Omental fat pad (tissue), 4 donors: ENCODE results near the gene TSC2. TPM values are rescaled to one million over a fixed set of nuclear protein-coding genes. Genes with fewer than 3 reads are reported as not detected.

ENCODE experiments used
- ATAC-seq: fragments of 150-250 bp; one replicate; pipeline ENCODE4 v1.9.1; 2016; ENCODE audit warnings: mild to moderate bottlenecking, moderate library complexity; ENCODE audit not compliant: low FRiP score
- DNase-seq: peaks from one replicate; pipeline ENCODE4 v3.0.0-alpha.2; 2019; ENCODE audit warnings: low spot score
- total RNA-seq, 4 donors: library from RNA; depleted of rRNA; stranded (reverse); fragments of >200 nt; gene quantifications; one replicate each; pipeline ENCODE4 v1.1.0, GENCODE V29; 2016
- TF ChIP-seq, protein P1 (sequence below), 3 donors: fragments of 450-650 bp; IDR thresholded peaks; one replicate each; pipeline ENCODE4 v1.5.1; 2016 to 2017; ENCODE audit warnings: antibody characterized with exemption in 3 of 3, mild to moderate bottlenecking in 3 of 3, moderate library complexity in 2 of 3

Gene TSC2
- total RNA-seq, 4 donors from 2014 or later, result 30.0 to 59.4 (median 35.9) TPM

DNA sequence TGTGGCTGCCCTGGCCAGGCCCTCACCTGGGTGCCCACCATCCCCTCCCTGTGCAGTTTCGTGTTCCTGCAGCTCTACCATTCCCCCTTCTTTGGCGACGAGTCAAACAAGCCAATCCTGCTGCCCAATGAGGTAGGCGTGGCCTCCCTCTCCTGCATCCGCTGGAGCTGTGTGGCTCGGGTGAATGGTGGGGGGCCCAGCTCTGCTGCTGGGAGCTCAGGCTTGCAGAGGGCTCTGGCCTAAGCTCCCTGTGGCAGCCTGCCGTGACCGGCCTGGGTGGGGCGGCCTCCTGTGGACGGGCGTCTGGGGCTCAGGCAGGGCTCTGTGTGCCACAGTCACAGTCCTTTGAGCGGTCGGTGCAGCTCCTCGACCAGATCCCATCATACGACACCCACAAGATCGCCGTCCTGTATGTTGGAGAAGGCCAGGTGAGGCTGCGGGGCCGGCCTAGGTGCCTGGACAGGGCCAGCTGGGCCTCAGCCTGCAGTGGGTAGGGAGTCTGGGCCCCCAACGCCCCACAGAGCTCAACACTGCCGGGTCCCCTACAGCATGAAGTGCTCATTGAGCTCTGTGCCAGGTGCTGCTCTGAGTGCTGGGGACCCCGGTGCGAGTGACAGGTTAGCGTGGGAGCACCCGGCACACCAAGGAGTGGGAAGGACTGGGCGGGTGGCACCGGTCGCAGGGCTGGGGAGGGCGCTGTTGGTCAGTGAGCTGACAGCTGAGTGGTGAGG lies 37.3 kb downstream of the TSC2 start:
- ATAC-seq (no peak), DNase-seq (no peak)
- TF ChIP-seq, protein P1, sequence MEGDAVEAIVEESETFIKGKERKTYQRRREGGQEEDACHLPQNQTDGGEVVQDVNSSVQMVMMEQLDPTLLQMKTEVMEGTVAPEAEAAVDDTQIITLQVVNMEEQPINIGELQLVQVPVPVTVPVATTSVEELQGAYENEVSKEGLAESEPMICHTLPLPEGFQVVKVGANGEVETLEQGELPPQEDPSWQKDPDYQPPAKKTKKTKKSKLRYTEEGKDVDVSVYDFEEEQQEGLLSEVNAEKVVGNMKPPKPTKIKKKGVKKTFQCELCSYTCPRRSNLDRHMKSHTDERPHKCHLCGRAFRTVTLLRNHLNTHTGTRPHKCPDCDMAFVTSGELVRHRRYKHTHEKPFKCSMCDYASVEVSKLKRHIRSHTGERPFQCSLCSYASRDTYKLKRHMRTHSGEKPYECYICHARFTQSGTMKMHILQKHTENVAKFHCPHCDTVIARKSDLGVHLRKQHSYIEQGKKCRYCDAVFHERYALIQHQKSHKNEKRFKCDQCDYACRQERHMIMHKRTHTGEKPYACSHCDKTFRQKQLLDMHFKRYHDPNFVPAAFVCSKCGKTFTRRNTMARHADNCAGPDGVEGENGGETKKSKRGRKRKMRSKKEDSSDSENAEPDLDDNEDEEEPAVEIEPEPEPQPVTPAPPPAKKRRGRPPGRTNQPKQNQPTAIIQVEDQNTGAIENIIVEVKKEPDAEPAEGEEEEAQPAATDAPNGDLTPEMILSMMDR (IDR thresholded peaks at IDR 0.05), result no peak

- TF ChIP-seq, protein P1 (IDR thresholded peaks at IDR 0.05), result no peak
Observed at GRCh38 chr16:2085669-2086068, 37.9 kb downstream of the TSC2 start.

GRCh38 chr16:2086106-2086742 lies 38.4 kb downstream of the TSC2 start:
- DNase-seq (no peak), ATAC-seq (no peak)
- TF ChIP-seq, protein P1 (IDR thresholded peaks at IDR 0.05), result no peak

More at GRCh38 chr16:2085669-2086068, 37.9 kb downstream of the TSC2 start:
- ATAC-seq (no peak), DNase-seq (no peak)

- TF ChIP-seq, protein P1 (IDR thresholded peaks at IDR 0.05), result no peak
- ATAC-seq (no peak), DNase-seq (no peak)
Observed at GRCh38 chr16:2086812-2087747, 39.3 kb downstream of the TSC2 start.

DNA sequence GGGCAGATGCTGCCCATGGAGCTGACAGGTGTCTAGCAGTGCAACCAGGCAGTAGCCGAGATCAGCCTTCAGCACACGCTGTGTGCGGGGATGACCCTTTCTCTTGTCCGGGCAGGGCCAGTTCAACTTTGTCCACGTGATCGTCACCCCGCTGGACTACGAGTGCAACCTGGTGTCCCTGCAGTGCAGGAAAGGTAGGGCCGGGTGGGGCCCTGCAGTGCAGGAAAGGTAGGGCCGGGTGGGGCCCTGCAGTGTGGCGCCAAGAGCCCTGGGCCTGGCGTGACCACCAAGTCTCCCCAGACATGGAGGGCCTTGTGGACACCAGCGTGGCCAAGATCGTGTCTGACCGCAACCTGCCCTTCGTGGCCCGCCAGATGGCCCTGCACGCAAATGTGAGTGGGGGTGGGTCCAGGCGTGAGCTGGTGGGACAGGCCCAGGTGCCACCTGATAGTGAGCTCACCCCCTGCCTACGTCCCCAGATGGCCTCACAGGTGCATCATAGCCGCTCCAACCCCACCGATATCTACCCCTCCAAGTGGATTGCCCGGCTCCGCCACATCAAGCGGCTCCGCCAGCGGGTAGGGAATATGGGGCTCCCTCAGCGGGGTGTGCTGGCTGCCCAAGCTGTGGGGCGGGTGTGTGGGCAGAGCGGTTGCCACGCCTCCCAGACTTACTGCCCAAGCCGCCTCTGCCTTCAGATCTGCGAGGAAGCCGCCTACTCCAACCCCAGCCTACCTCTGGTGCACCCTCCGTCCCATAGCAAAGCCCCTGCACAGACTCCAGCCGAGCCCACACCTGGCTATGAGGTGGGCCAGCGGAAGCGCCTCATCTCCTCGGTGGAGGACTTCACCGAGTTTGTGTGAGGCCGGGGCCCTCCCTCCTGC lies 40.2 kb downstream of the TSC2 start:
- DNase-seq, result no peak

More for the DNA sequence above, 40.2 kb downstream of the TSC2 start:
- TF ChIP-seq, protein P1 (IDR thresholded peaks at IDR 0.05), result no peak
- ATAC-seq, result no peak
